Transverse colon (tissue), 4 donors: ENCODE measurements around the gene VAMP8. TPM values are rescaled to one million over a fixed set of nuclear protein-coding genes. Genes with fewer than 3 reads are reported as not detected.

Experiments used
- DNase-seq: peaks from one replicate; pipeline ENCODE4 v3.0.0-alpha.2; 2019
- H3K27ac ChIP-seq, 4 donors: fragments of 200-600 bp; sonication (generic); 2 replicates each; pipeline ENCODE4 v1.5.1; 2016 to 2018; ENCODE audit warnings: inconsistent platforms in 4 of 4
- H3K27me3 ChIP-seq: fragments of 200-600 bp; sonication (generic); 2 replicates; pipeline ENCODE4 v1.5.1; 2017; ENCODE audit warnings: inconsistent platforms
- H3K36me3 ChIP-seq, 4 donors: fragments of 200-600 bp; sonication (generic); 2 replicates each; pipeline ENCODE4 v1.5.1; 2017 to 2019; ENCODE audit warnings: inconsistent platforms in 4 of 4
- H3K4me1 ChIP-seq, 4 donors: fragments of 200-600 bp; sonication (generic); 2 replicates each; pipeline ENCODE4 v1.5.1; 2017 to 2020; ENCODE audit warnings: inconsistent platforms in 4 of 4
- H3K4me3 ChIP-seq, 4 donors: fragments of 200-600 bp; sonication (generic); 1 replicate in 1 of 4; 2 replicates in 3 of 4; pipeline versions ENCODE4 v1.5.1 to v1.6.1; 2017 to 2019; ENCODE audit warnings: inconsistent platforms in 4 of 4
- H3K9me3 ChIP-seq, 2 donors: fragments of 200-600 bp; sonication (generic); 2 replicates each; pipeline ENCODE4 v1.5.1; 2017 to 2019; ENCODE audit warnings: inconsistent platforms in 2 of 2
- EP300 ChIP-seq: sonication (generic); formaldehyde crosslinking; IDR thresholded peaks from one replicate; pipeline ENCODE4 v1.6.1; 2017; ENCODE audit warnings: antibody characterized with exemption, low read depth
- POLR2A ChIP-seq: fragments of 450-650 bp; IDR thresholded peaks from one replicate; pipeline ENCODE4 v1.6.1; 2016; ENCODE audit warnings: antibody characterized with exemption, mild to moderate bottlenecking, moderate library complexity
- POLR2AphosphoS5 ChIP-seq, 3 donors: sonication (generic); formaldehyde crosslinking; IDR thresholded peaks; one replicate each; pipeline ENCODE4 v1.6.1; 2016; ENCODE audit warnings: antibody characterized with exemption in 3 of 3
- WGBS, 2 donors: methylation state at CpG; one replicate each; pipeline ENCODE4 v1.1.5; 2018; ENCODE audit warnings: low coverage in 1 of 2; 5-methylcytosine and 5-hydroxymethylcytosine counted together
- in situ Hi-C, 4 donors: fragments of 200-750 bp; cut with MboI; loops; one replicate each; pipeline versions ENCODE4 v1.15.0 to v1.15.1; 2017; ENCODE audit warnings: low sequenced_read_pairs in 3 of 4, low pct_ligation_motif_present in 1 of 4, low pct_unique_long_range_greater_than_20kb in 1 of 4
- intact Hi-C: fragments of 100-400 bp; cut with DNase I; formaldehyde crosslinking; loops from one replicate; pipeline ENCODE4 v1.15.1; 2023; ENCODE audit warnings: low total_unique reads
- total RNA-seq, 4 donors: library from RNA; depleted of rRNA; stranded (reverse); fragments of >200 nt; gene quantifications; one replicate each; pipeline ENCODE4 v1.1.0, GENCODE V29; 2016
- TF ChIP-seq, protein P1 (sequence below), 5 experiments: fragments of 200-600 bp in 3 of 5; fragments of 450-650 bp in 2 of 5; sonication (generic) in 3 of 5; IDR thresholded peaks; 1 replicate in 2 of 5; 2 replicates in 3 of 5; pipeline ENCODE4 v1.5.1; 2016 to 2017; ENCODE audit warnings: antibody characterized with exemption in 5 of 5, inconsistent platforms in 3 of 5, mild to moderate bottlenecking in 2 of 5, moderate library complexity in 1 of 5

The VAMP8 gene
- total RNA-seq, 4 donors from 2014 or later = 10.5 to 186 (median 147) TPM

GRCh38 chr2:85531589-85531988 is 45.8 kb upstream of the VAMP8 start:
- 44 to 60% methylated on average over 1 to 2 of the region's 2 CpGs for WGBS, 2 donors
- intact Hi-C loops = no loop called here
- in situ Hi-C loops = no loop called here
- Histone ChIP-seq H3K9me3 (no peaks in the 10 kb centered on the region), H3K27me3 (no peaks in the 10 kb centered on the region), H3K27ac (no peak overlapping the region), H3K4me1 (peaks cover 3 to 21% (median 4%) of the 10 kb centered on the region in 4 donors), H3K36me3 (no peaks in the 10 kb centered on the region), H3K4me3 (no peak overlapping the region)
- DNase-seq = no peak
- no peak for TF ChIP-seq POLR2AphosphoS5 (IDR thresholded peaks at IDR 0.05)

- no peak for DNase-seq
- Histone ChIP-seq H3K4me1 (peaks cover 12 to 32% (median 16%) of the 10 kb centered on the region in 4 donors), H3K36me3 (no peaks in the 10 kb centered on the region), H3K4me3 (no peak overlapping the region), H3K27me3 (no peaks in the 10 kb centered on the region), H3K27ac (peak overlapping the region in 3 of 4 donors; percentile 14 to 38 (median 21)), H3K9me3 (no peaks in the 10 kb centered on the region)
- in situ Hi-C loops (no loop called here), intact Hi-C loops (no loop called here)
- 74 to 100% methylated on average over 1 to 3 of the region's 3 CpGs for WGBS, 2 donors
- no peak for TF ChIP-seq POLR2A
- TF ChIP-seq, protein P1, sequence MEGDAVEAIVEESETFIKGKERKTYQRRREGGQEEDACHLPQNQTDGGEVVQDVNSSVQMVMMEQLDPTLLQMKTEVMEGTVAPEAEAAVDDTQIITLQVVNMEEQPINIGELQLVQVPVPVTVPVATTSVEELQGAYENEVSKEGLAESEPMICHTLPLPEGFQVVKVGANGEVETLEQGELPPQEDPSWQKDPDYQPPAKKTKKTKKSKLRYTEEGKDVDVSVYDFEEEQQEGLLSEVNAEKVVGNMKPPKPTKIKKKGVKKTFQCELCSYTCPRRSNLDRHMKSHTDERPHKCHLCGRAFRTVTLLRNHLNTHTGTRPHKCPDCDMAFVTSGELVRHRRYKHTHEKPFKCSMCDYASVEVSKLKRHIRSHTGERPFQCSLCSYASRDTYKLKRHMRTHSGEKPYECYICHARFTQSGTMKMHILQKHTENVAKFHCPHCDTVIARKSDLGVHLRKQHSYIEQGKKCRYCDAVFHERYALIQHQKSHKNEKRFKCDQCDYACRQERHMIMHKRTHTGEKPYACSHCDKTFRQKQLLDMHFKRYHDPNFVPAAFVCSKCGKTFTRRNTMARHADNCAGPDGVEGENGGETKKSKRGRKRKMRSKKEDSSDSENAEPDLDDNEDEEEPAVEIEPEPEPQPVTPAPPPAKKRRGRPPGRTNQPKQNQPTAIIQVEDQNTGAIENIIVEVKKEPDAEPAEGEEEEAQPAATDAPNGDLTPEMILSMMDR (IDR thresholded peaks at IDR 0.05) = no peak
- no peak for TF ChIP-seq EP300
- TF ChIP-seq POLR2AphosphoS5 (IDR thresholded peaks at IDR 0.05) = no peak
Observed at GRCh38 chr2:85534099-85534498, 43.3 kb upstream of the VAMP8 start.

GRCh38 chr2:85534881-85535280 is 42.5 kb upstream of the VAMP8 start:
- in situ Hi-C loops = no loop called here

DNA sequence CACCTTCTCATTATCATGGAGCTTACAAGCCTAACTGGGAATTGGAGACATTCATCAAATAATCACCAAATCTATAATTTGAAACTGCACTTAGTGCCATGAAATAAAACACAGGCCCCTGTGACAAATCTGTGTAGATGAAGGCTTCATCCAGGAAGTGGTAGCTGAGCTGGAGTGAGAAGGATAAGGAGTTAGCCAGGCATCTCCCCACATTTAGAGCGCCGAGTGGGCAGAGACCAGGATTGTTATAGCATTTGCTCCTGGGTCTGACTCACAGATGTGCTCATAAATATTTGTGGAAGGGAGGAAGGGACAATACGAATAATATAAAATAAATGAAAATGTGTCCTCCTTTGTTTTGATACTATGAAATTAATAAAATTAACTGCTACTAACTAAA is 40.9 kb upstream of the VAMP8 start:
- Histone ChIP-seq H3K4me3 (no peak overlapping the region), H3K9me3 (no peaks in the 10 kb centered on the region), H3K4me1 (peaks cover 12 to 43% (median 27%) of the 10 kb centered on the region in 4 donors), H3K27me3 (no peaks in the 10 kb centered on the region), H3K36me3 (peaks cover 0 to 5% (median 1%) of the 10 kb centered on the region in 4 donors), H3K27ac (peak overlapping the region; percentile 95 to 99 (median 98))
- DNase-seq = no peak
- TF ChIP-seq, protein P1 (IDR thresholded peaks at IDR 0.05) = no peak
- no peak for TF ChIP-seq POLR2A
- no peak for TF ChIP-seq POLR2AphosphoS5 (IDR thresholded peaks at IDR 0.05)
- TF ChIP-seq EP300 = no peak
- in situ Hi-C loops (no loop called here), intact Hi-C loops (loop anchor here (5.0 kb wide), 1 partner anchor 99 kb away; no protein-coding TSS in a partner anchor)
- 75 to 89% methylated on average over 3 of the region's 3 CpGs for WGBS, 2 donors

More at GRCh38 chr2:85534881-85535280, 42.5 kb upstream of the VAMP8 start:
- TF ChIP-seq POLR2A (no peak), POLR2AphosphoS5 (IDR thresholded peaks at IDR 0.05) (no peak), EP300 (no peak)
- TF ChIP-seq, protein P1 (IDR thresholded peaks at IDR 0.05) = no peak
- H3K36me3 ChIP-seq = no peaks in the 10 kb centered on the region
- peaks cover 12 to 32% (median 16%) of the 10 kb centered on the region in 4 donors for H3K4me1 ChIP-seq
- no peak overlapping the region for H3K4me3 ChIP-seq
- H3K27ac ChIP-seq = peak overlapping the region in 2 of 4 donors; percentile 95 to 98
- H3K9me3 ChIP-seq = no peaks in the 10 kb centered on the region
- intact Hi-C loops = loop anchor here (5.0 kb wide), 1 partner anchor 98 kb away; no protein-coding TSS in a partner anchor
- no peaks in the 10 kb centered on the region for H3K27me3 ChIP-seq
- DNase-seq = no peak
- 62 to 76% methylated on average over 3 of the region's 3 CpGs for WGBS, 2 donors
